ENCODE measurements around the gene NR3C2.
A peak's percentile ranks its signal among the peaks of the same experiment; 100 is the strongest.
"Not testable (repeated sequence)": the region's sequence is repeated elsewhere in the genome, so short reads cannot be mapped to it uniquely, and the experiment has no call there.

The NR3C2 gene

DNA sequence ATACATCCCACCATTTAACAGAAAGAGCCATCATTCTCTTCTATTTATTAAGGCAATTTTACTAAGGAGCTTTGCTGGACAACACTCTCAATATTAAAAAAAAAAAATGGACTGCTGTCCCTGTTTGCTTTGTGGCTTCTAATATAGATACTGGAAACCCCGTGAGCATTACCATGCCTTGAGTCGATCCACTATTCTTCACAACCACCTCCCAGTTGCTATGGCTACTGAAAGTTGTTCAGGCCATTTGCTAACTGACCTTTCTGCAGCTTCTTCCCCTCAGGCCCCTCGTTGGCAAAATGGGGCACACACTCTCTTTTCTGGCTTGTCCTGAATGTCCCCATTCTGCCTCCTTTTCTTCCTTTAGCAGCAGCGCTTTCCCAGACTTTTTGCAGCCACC, 340.4 kb downstream of the NR3C2 start:
- DNase-seq (ENCODE audit: low spot score), result no peak

- no peak for DNase-seq (ENCODE audit: low spot score)
Measured at GRCh38 chr4:148101235-148101634, 341.0 kb downstream of the NR3C2 start.

GRCh38 chr4:148097801-148098200, 344.4 kb downstream of the NR3C2 start:
- DNase-seq (ENCODE audit: low spot score), result no peak

- no peak for DNase-seq (ENCODE audit: low spot score)
Measured at GRCh38 chr4:148095346-148095923, 346.8 kb downstream of the NR3C2 start.

GRCh38 chr4:148094149-148094548, 348.1 kb downstream of the NR3C2 start:
- no peak for DNase-seq (ENCODE audit: low spot score)

DNA sequence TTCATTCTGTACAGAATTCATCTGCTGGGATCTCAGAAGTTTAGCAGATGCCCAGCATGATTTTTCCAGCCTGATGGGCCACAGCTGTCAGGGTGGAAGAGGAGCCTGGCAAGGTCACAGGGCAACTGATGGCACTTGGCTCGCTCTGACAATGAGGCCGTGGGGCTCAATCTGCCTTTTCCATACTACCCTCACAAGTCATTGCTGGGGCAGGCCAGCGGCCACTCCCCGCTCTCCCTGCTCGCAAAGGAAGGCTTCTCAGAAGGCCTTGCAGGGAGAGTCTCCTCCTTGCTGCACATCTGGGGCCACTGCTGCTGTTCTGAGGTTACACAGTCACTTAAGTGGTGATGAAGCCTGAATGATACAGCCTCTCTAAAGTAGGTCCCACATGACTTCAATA, 349.1 kb downstream of the NR3C2 start:
- DNase-seq (ENCODE audit: low spot score), result no peak

GRCh38 chr4:148092316-148093014, 349.7 kb downstream of the NR3C2 start:
- DNase-seq (ENCODE audit: low spot score), result no peak

GRCh38 chr4:148091896-148092295, 350.3 kb downstream of the NR3C2 start:
- no peak for DNase-seq (ENCODE audit: low spot score)

GRCh38 chr4:148090503-148091476, 351.4 kb downstream of the NR3C2 start:
- DNase-seq (ENCODE audit: low spot score), result no peak

- no peak for DNase-seq (ENCODE audit: low spot score)
Measured at GRCh38 chr4:148090029-148090428, 352.2 kb downstream of the NR3C2 start.

- DNase-seq (ENCODE audit: low spot score), result peak; percentile 58
Measured at GRCh38 chr4:148089624-148090023, 352.6 kb downstream of the NR3C2 start.

DNA sequence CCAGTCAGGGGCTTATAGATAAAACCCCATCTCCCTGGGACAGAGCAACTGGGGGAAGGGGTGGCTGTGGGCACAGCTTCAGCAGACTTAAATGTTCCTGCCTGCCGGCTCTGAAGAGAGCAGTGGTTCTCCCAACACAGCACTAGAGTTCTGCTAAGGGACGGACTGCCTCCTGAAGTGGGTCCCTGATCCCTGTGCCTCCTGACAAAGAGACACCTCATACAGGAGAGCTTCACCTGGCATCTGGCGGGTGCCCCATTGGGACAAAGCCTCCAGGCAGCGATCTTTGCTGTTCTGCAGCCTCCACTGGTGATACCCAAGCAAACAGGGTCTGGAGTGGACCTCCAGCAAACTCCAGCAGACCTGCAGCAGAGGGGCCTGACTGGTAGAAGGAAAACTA, 359.1 kb downstream of the NR3C2 start:
- DNase-seq (ENCODE audit: low spot score), result not testable (repeated sequence)

- no peak for DNase-seq (ENCODE audit: low spot score)
Measured at GRCh38 chr4:148081745-148082144, 360.5 kb downstream of the NR3C2 start.

DNA sequence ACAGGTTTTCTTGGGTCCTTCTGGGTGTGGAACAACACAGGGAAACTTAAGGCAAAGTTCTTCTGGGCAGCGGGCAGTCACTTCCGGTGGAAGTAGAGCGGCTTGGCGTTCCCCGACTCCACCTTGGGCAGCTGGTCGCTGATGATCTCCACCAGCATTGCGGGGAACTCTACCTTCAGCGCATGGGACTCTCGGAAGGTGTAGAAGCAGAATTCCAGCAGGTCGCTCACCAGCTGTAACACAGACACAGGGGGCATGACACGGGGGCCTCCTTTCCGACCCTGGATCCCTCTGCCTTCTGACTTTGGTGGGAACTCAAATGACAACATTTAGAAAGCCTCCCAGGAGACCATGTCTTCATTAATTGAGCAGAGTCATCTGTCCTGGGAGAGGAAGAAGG, 360.9 kb downstream of the NR3C2 start:
- no peak for DNase-seq (ENCODE audit: low spot score)

DNA sequence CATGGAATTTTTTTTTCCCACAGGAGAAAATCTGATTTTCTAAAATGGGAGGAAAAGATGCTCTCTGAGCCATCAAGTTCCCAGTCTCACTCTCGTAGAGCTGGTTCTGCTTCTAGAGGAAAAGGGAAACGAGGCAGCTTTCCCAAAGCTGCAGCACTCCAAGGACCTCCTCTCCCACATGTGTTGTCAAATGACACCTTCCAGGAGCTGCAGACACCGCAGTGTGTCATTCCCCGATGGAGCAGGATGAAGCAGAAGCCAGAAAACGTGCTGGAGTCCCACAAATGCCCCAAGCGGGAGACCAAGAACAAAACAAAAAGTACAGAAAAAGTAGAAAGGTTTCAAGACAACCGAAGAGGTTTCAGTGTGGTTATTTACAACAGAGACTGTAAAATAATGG, 362.3 kb downstream of the NR3C2 start:
- DNase-seq (ENCODE audit: low spot score), result no peak

DNA sequence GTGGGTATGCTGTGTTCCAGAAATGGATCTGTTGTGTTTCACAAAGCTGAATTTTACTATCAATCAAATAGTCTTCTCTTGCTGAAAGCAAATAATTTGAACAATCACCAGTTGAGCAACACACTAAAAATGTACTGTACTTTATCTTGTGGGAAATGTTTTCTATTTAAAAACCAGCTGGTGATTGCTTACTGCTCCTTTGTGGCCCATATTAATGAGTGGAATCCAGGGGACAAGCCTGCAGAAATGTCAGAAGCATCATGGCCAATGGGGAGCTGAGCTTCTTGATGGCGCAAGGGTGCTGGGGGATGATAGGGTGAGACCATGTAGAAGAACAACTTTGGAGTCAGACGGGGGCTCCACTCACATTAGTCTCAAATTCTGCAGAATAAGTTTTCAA, 364.2 kb downstream of the NR3C2 start:
- no peak for DNase-seq (ENCODE audit: low spot score)

- DNase-seq (ENCODE audit: low spot score), result no peak
Measured at GRCh38 chr4:148077581-148077980, 364.6 kb downstream of the NR3C2 start.

DNA sequence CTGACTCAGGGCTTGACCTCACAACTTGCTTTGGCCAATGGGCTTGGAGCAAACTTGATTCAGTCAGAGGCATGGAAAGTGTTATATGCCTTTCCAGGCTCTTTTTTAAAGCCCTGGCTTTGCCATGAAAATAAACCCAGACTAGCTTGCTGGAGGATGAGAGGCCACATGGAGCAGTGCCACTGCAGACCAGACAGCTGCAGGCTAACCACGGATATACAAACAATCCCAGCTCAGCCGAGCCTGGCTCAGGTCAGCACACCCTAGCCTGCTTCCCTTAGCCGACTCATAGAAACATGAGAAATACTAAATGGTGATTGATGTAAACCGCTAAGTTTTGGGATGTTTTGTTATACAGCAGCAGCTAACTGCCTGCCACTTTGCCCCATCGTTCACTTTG, 365.2 kb downstream of the NR3C2 start:
- DNase-seq (ENCODE audit: low spot score), result no peak

DNA sequence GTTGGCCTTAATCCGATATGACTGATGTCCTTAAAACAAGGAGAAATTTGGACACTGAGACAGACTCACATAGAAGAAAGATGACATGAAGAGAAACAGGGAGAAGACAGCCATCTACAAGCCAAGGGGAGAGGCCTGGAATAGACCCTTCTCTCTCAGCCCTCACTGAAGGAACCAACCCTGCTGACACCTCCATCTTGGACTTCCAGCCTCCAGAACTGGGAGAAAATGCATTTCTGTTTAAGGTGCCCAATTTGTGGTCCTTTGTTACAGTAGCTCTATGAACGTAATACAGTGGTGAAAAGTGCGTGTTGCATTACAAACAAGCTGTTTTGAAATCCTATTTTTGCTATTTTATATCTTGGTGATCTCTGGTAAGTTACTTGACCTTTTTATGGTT, 366.8 kb downstream of the NR3C2 start:
- no peak for DNase-seq (ENCODE audit: low spot score)

DNA sequence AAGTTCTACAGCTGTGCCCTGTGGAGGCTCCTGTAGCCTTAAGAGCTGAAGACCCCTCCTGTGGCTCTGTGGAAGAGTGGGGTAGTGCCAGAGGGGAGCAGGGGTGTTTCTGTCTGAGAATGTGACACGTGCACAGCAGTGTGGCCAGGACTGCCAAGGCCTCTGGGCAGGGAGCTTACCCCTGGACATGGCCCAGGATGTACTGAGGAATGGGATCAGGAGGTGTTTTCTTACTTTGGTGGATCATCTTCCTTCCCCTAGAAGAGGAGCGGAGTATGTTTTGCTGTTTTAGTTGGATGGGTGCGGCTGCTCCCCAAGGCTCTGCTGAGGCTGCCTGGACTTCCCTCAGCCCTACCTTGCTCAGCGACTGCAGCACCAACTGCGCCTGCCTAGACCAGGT, 367.8 kb downstream of the NR3C2 start:
- no peak for DNase-seq (ENCODE audit: low spot score)

- no peak for DNase-seq (ENCODE audit: low spot score)
Measured at GRCh38 chr4:148073349-148073748, 368.9 kb downstream of the NR3C2 start.

DNA sequence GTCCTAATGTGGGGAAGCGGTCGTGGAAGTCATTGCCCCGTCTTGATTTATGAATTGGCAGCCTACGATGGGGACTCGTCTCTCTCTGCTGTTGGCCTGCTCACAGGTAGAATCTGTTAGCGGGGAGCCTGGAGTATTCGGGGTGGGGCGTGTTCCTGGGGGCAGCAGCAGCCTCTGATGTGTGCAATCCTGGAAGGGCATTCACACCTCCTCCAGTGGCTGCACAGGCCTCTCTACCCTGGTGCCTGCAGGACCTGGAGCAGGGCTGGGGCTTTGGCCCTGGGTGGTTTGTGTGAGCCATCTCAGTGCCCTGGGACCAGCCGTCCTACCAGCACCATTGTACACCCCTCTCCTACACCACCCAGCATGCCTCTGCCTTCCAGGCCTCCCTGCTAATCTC, 369.4 kb downstream of the NR3C2 start:
- DNase-seq (ENCODE audit: low spot score), result no peak

GRCh38 chr4:148071009-148071408, 371.2 kb downstream of the NR3C2 start:
- no peak for DNase-seq (ENCODE audit: low spot score)

Measured in hematopoietic multipotent progenitor cell treated with erythropoietin and hydrocortisone succinate and interleukin-3 and kit ligand, for 17 days (in vitro differentiated cells).